ENCODE data around the gene CAMK1.
"Not testable (repeated sequence)": the region's sequence is repeated elsewhere in the genome, so short reads cannot be mapped to it uniquely, and the experiment has no call there.

Gene CAMK1

DNA sequence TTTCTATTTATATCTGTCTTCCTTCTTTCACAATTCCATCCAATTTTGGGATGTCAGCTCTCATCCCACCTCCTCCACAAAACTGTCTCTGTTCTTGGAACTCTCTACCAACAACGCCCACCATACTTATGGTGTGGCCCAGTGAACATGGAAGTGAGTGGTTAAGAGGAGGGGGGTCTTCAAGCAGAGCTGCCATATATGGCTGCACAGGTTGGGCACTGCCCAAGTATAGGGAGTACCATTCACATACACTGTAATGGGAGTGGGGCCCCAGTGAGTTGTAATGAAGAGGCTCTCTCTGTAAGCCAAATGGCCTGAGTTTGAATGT is 7.9 kb upstream of the CAMK1 start:
- in situ Hi-C loops (cut with MboI; ENCODE audit: low sequenced_read_pairs): no loop called here
- H3K36me3 ChIP-seq (replicated peaks): peaks cover 16% of the 10 kb centered on the region
- H3K27me3 ChIP-seq (ENCODE audit: low read depth): no peaks in the 10 kb centered on the region

DNA sequence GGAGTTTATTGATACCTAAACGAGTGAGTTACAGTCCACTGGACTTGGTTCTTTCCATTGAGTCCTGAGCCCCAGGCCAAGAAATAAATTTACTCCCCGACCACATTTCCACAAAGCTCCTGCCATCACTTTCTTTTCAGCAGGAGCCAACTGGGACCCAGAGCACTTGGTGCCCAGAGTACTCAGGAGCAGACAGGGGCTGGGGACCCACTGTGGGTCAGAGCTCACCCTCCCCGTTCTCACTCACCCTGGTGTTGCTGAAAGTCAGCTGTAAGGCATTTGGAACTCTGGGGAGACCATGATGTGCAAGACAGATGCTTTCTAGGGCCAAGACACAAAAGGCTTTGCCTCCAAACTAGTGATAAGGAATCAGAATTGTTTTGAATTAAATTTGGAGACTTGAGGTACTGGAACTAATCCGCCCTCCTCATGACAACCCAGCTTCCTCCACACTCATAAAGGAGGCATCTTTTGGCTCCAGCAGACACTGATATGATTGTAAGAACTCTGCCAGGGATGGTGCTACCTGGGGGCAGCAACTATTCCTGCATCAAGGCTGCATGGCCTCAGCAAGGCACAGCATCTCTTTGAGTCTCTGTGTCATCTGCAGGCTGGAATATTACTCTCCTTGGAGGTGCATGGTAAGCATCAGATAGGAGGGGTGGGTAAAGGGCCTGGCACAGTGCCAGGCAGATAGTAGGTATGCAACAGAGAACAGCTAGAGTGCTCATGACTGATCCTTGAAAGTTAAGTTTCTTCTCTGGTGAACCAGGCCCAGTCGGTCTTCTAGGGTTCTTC is 7.3 kb upstream of the CAMK1 start:
- H3K27me3 ChIP-seq (ENCODE audit: low read depth): no peaks in the 10 kb centered on the region
- H3K4me3 ChIP-seq: no peak overlapping the region
- H3K36me3 ChIP-seq (replicated peaks): peaks cover 11% of the 10 kb centered on the region
- no peaks in the 10 kb centered on the region for H3K9me3 ChIP-seq
- DNase-seq (ENCODE audit: low spot score in 2 of 2): no peak
- in situ Hi-C loops (cut with MboI; ENCODE audit: low sequenced_read_pairs): no loop called here
- no peaks in the 10 kb centered on the region for H3K4me1 ChIP-seq

More for the DNA sequence above, 7.9 kb upstream of the CAMK1 start:
- Histone ChIP-seq H3K9me3 (no peaks in the 10 kb centered on the region), H3K4me3 (no peak overlapping the region), H3K4me1 (no peaks in the 10 kb centered on the region)
- DNase-seq (ENCODE audit: low spot score in 2 of 2): no peak

GRCh38 chr3:9771007-9771406 is 1.3 kb upstream of the CAMK1 start:
- H3K27me3 ChIP-seq (ENCODE audit: low read depth); H3K4me1 ChIP-seq; in situ Hi-C loops (cut with MboI; ENCODE audit: low sequenced_read_pairs); H3K4me3 ChIP-seq; H3K36me3 ChIP-seq (replicated peaks); H3K9me3 ChIP-seq; DNase-seq (ENCODE audit: low spot score in 2 of 2): not testable (repeated sequence)

- Histone ChIP-seq H3K36me3 (replicated peaks) (no peaks in the 10 kb centered on the region), H3K27me3 (ENCODE audit: low read depth) (no peaks in the 10 kb centered on the region), H3K4me1 (no peaks in the 10 kb centered on the region), H3K9me3 (no peaks in the 10 kb centered on the region), H3K4me3 (no peak overlapping the region)
- no peak for DNase-seq (ENCODE audit: low spot score in 2 of 2)
- in situ Hi-C loops (cut with MboI; ENCODE audit: low sequenced_read_pairs): no loop called here
These were observed 597 bp upstream of the CAMK1 start for GRCh38 chr3:9770276-9770812.

DNA sequence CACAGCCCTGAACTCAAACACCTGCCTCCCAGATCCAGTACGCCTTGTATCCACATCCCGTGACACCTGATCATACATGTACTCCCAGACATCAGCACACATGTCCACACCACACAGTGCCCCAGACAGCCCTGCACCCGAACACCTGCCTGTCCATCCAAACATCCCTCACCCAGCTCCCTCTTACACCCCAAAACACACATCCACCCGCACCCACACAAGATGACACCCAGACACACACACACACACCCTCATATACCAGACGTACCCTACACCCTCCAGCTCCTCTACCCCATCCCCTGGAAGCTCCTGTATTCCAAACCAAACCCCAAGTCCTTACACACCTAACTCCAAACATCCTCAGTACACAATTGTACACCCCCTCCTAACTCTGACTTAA is 735 bp downstream of the CAMK1 start:
- H3K4me3 ChIP-seq: no peak overlapping the region
- no peaks in the 10 kb centered on the region for H3K4me1 ChIP-seq
- H3K36me3 ChIP-seq (replicated peaks): no peaks in the 10 kb centered on the region
- in situ Hi-C loops (cut with MboI; ENCODE audit: low sequenced_read_pairs): no loop called here
- no peak for DNase-seq (ENCODE audit: low spot score in 2 of 2)
- no peaks in the 10 kb centered on the region for H3K9me3 ChIP-seq
- no peaks in the 10 kb centered on the region for H3K27me3 ChIP-seq (ENCODE audit: low read depth)

DNA sequence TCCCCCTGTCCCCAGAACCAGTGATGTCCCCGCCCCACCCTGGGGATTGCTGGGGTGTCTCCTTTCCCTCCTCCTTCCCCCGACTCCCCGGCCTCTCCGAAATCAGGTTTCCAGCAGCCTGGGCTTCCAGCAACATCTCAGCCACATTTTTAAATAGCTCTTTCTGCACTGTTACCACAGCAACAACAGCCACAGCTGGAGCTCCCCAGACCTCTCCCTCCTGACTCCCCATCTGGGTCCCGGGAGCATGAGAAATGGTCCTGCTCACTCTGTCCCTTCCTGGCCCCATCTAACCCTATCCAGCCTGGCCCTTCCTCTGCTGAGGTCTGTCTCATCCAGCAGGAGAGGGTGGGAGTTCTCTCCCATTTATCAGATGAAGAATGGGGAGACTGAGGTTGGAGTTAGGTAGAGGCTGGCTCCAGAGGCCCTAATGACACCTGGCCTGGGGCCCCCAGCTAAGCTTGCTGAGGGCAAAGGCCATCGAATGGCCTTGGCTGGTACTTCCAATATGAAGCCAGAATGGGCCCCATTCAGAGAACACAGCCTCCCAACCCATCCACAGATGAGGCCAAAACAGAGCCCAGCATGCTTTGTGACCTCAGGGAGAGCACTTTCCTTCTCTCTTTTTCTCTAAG is 1.5 kb downstream of the CAMK1 start:
- no peak for DNase-seq (ENCODE audit: low spot score in 2 of 2)
- in situ Hi-C loops (cut with MboI; ENCODE audit: low sequenced_read_pairs): no loop called here
- Histone ChIP-seq H3K4me1 (no peaks in the 10 kb centered on the region), H3K4me3 (no peak overlapping the region), H3K36me3 (replicated peaks) (no peaks in the 10 kb centered on the region), H3K27me3 (ENCODE audit: low read depth) (no peaks in the 10 kb centered on the region), H3K9me3 (no peaks in the 10 kb centered on the region)

DNA sequence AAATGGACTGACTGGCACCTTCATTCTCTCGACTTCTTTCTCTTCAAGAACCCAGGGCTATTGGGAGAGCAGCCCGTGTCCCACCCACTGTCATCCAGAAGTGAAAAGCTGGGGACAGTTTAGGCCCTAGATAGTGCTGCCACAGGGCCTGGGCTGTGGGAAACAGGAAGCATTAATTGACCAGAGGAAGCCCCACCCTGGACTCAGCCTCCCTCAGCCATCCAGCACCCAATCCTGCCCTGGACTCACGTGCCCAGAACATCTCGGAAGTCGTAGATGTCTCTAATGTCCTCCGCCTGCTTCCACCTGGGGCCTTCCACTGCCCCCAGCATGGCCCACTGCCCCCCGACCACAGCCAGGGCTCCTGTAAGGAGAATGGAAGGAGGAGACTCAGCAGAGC is 2.3 kb downstream of the CAMK1 start:
- H3K4me3 ChIP-seq: no peak overlapping the region
- DNase-seq (ENCODE audit: low spot score in 2 of 2): no peak
- H3K36me3 ChIP-seq (replicated peaks): no peaks in the 10 kb centered on the region
- no peaks in the 10 kb centered on the region for H3K4me1 ChIP-seq
- in situ Hi-C loops (cut with MboI; ENCODE audit: low sequenced_read_pairs): no loop called here
- no peaks in the 10 kb centered on the region for H3K9me3 ChIP-seq
- no peaks in the 10 kb centered on the region for H3K27me3 ChIP-seq (ENCODE audit: low read depth)

DNA sequence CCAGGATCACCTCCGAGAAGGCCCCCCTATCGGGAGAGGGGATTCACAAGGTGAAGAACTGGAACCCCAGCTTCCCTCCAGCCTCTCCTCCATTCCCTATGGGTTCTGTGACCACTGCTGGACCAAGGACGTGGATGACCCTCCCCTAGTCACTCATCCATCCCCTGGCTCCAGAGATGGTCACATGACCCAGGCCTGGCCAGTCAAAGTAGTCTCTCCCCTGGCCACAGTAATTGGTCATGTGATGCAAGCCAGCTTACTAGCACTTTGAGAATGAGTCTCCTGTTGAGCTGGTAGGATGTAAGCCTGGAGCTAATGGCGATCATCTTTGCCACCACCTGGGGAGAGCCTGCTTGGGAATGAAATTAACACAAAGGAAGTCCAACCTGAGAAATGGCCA is 3.9 kb downstream of the CAMK1 start:
- no peak for DNase-seq (ENCODE audit: low spot score in 2 of 2)
- Histone ChIP-seq H3K4me1 (no peaks in the 10 kb centered on the region), H3K4me3 (no peak overlapping the region), H3K9me3 (no peaks in the 10 kb centered on the region), H3K27me3 (ENCODE audit: low read depth) (no peaks in the 10 kb centered on the region), H3K36me3 (replicated peaks) (no peaks in the 10 kb centered on the region)
- in situ Hi-C loops (cut with MboI; ENCODE audit: low sequenced_read_pairs): no loop called here

DNA sequence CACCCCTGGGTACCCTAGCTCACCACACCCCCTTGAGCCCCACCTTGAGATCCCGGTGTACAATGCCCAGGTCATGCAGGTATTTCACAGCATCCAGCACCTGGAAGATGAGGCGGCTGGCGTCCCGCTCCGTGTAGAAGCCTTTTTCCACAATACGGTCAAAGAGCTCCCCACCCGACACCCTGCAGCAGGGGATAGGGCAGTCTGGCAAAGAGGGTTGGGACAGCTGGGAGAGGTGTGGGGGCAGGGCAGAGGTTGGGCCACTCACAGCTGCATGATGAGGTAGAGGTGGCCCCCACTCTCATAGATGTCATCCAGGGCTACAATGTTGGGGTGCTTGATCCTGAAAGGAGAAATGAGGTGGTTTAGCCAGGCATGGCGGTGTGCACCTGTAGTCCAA is 6.9 kb downstream of the CAMK1 start:
- Histone ChIP-seq H3K4me3 (no peak overlapping the region), H3K4me1 (no peaks in the 10 kb centered on the region), H3K9me3 (no peaks in the 10 kb centered on the region), H3K27me3 (ENCODE audit: low read depth) (no peaks in the 10 kb centered on the region), H3K36me3 (replicated peaks) (no peaks in the 10 kb centered on the region; the same call in 1 of the 2 replicates)
- in situ Hi-C loops (cut with MboI; ENCODE audit: low sequenced_read_pairs): no loop called here
- DNase-seq (ENCODE audit: low spot score in 2 of 2): no peak

GRCh38 chr3:9761919-9762318 is 7.8 kb downstream of the CAMK1 start:
- no peaks in the 10 kb centered on the region for H3K27me3 ChIP-seq (ENCODE audit: low read depth)
- no peaks in the 10 kb centered on the region; the same call in 1 of the 2 replicates for H3K36me3 ChIP-seq (replicated peaks)
- no peaks in the 10 kb centered on the region for H3K9me3 ChIP-seq
- DNase-seq (ENCODE audit: low spot score in 2 of 2): no peak
- in situ Hi-C loops (cut with MboI; ENCODE audit: low sequenced_read_pairs): no loop called here
- H3K4me3 ChIP-seq: no peak overlapping the region
- no peaks in the 10 kb centered on the region for H3K4me1 ChIP-seq

DNA sequence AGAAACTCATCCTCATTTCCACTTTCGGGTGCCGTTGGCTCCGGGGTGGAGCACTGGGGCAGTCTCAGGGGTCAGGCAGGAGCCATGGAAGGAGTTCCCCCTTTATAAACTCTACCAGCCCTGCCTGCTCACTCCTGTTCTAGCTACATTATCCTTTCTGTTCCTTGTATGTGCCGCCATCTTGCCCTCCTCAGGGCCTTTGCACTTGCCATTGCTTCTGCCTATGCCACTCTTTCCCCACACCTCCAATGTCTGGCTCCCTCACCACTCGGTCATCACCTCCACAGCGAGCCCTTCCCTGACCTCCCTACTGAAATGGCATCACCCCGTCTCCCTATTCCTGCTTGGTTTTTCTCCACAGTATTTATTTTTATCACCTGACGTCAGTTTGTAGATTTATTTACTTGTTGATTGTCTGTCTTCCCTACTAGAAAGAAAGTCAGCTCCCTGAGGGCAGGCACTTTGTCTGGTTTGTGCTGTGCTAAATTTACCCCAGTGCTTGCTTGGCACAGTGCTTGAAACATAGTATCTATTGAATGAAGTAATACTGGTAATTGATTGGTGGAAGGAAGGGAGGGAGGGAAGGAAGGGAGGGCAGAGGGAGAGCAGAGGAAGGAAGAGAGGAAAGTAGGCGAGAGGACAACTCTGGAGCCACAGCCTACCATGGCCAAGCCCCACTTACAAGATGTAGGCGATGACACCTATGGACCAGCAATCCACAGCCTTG is 8.8 kb downstream of the CAMK1 start:
- DNase-seq (ENCODE audit: low spot score in 2 of 2): no peak
- in situ Hi-C loops (cut with MboI; ENCODE audit: low sequenced_read_pairs): no loop called here
- Histone ChIP-seq H3K4me3 (no peak overlapping the region), H3K36me3 (replicated peaks) (peaks cover 6% of the 10 kb centered on the region), H3K4me1 (no peaks in the 10 kb centered on the region), H3K9me3 (no peaks in the 10 kb centered on the region), H3K27me3 (ENCODE audit: low read depth) (no peaks in the 10 kb centered on the region)

DNA sequence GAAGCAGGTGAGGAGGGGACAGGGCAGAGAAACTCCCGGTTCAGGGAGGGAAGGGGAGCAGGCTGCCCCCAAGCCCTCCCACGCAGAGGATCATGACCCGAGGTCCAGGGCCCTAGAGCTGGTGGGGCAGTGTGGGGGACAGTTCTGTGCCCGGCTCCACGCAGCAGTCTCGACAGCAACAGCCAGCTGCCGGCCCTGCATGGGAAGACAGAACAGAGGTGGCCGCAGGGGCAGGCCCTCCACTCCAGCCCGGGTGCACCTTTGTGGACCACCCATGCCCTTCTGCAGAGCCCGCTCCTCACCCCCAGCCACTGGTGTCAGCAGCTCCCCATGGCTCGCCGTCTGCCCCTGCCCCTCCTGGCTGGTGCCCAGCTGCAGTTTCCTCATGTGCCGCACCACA is 12.3 kb downstream of the CAMK1 start:
- H3K36me3 ChIP-seq (replicated peaks): peaks cover 13% of the 10 kb centered on the region

DNA sequence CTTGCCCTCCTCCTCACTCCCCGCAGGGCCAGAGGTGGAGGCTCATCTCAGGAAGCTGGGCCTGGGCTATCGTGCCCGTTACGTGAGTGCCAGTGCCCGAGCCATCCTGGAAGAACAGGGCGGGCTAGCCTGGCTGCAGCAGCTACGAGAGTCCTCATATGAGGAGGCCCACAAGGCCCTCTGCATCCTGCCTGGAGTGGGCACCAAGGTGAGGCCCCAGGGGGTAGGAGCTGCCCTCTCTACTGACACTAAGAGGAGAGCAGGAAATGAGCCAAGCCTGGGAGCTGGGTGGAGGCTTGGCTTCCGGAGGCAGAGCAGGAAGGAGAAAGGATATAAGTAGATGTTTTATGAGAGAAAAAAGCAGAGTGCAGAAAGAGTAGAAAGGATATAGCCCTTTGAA is 15.1 kb downstream of the CAMK1 start:
- in situ Hi-C loops (cut with MboI; ENCODE audit: low sequenced_read_pairs): no loop called here
- Histone ChIP-seq H3K36me3 (replicated peaks) (peaks cover 24% of the 10 kb centered on the region), H3K9me3 (no peaks in the 10 kb centered on the region), H3K4me3 (no peak overlapping the region), H3K4me1 (no peaks in the 10 kb centered on the region), H3K27me3 (ENCODE audit: low read depth) (no peaks in the 10 kb centered on the region)
- DNase-seq (ENCODE audit: low spot score in 2 of 2): no peak

More for the DNA sequence above, 12.3 kb downstream of the CAMK1 start:
- Histone ChIP-seq H3K4me3 (no peak overlapping the region), H3K4me1 (no peaks in the 10 kb centered on the region), H3K27me3 (ENCODE audit: low read depth) (no peaks in the 10 kb centered on the region), H3K9me3 (no peaks in the 10 kb centered on the region)
- in situ Hi-C loops (cut with MboI; ENCODE audit: low sequenced_read_pairs): no loop called here
- DNase-seq (ENCODE audit: low spot score in 2 of 2): no peak
